Stimulated activated CD8-positive, alpha-beta memory T cell treated with anti-CD3 and anti-CD28 coated beads, Interleukin-12 subunit alpha, Interleukin-12 subunit beta, amount 100 ng/mL, for 24 hours (primary cell): ENCODE results near the gene JPT1.
"Not testable (repeated sequence)": the region's sequence is repeated elsewhere in the genome, so short reads cannot be mapped to it uniquely, and the experiment has no call there.

Experiments used
- DNase-seq: peaks from one replicate; pipeline ENCODE4 v3.0.0-alpha.2; 2020; ENCODE audit errors: extremely low read depth

The JPT1 gene

GRCh38 chr17:75155191-75155601, 884 bp upstream of the JPT1 start:
- DNase-seq: no peak

- no peak for DNase-seq
These were observed 525 bp downstream of the JPT1 start for GRCh38 chr17:75153780-75154194.

GRCh38 chr17:75152922-75153779, 1.2 kb downstream of the JPT1 start:
- no peak for DNase-seq

- DNase-seq: no peak
These were observed 1.8 kb downstream of the JPT1 start for GRCh38 chr17:75152523-75152921.

- DNase-seq: no peak
These were observed 2.4 kb downstream of the JPT1 start for GRCh38 chr17:75151930-75152329.

- no peak for DNase-seq
These were observed 6.3 kb downstream of the JPT1 start for GRCh38 chr17:75147878-75148546.

GRCh38 chr17:75146592-75146991, 7.7 kb downstream of the JPT1 start:
- DNase-seq: no peak

GRCh38 chr17:75144816-75145512, 9.3 kb downstream of the JPT1 start:
- no peak for DNase-seq

GRCh38 chr17:75142236-75142971, 11.9 kb downstream of the JPT1 start:
- DNase-seq: no peak

GRCh38 chr17:75138519-75138918, 15.8 kb downstream of the JPT1 start:
- no peak for DNase-seq

GRCh38 chr17:75137762-75138161, 16.6 kb downstream of the JPT1 start:
- not testable (repeated sequence) for DNase-seq

GRCh38 chr17:75135946-75136345, 18.4 kb downstream of the JPT1 start:
- DNase-seq: no peak

- no peak for DNase-seq
These were observed 18.9 kb downstream of the JPT1 start for GRCh38 chr17:75135452-75135851.

GRCh38 chr17:75133607-75134347, 20.5 kb downstream of the JPT1 start:
- DNase-seq: not testable (repeated sequence)

- DNase-seq: no peak
These were observed 21.3 kb downstream of the JPT1 start for GRCh38 chr17:75133001-75133400.

- not testable (repeated sequence) for DNase-seq
These were observed 22.0 kb downstream of the JPT1 start for GRCh38 chr17:75132018-75133000.

GRCh38 chr17:75131278-75132017, 22.9 kb downstream of the JPT1 start, which contains the start of gene NT5C:
Gene NT5C (minus strand): TSS chr17:75131742. CDS start chr17:75131707, 35 bp downstream.
- DNase-seq: no peak

- DNase-seq: no peak
These were observed 23.6 kb downstream of the JPT1 start for GRCh38 chr17:75130632-75131277.
